Measurements from ENCODE around the gene RHBDD1. TPM values are rescaled to one million over a fixed set of nuclear protein-coding genes. Genes with fewer than 3 reads are reported as not detected.

The RHBDD1 gene
- total and polyA plus RNA-seq, 9 donors: 11.5 to 95.8 (median 49.5) TPM

DNA sequence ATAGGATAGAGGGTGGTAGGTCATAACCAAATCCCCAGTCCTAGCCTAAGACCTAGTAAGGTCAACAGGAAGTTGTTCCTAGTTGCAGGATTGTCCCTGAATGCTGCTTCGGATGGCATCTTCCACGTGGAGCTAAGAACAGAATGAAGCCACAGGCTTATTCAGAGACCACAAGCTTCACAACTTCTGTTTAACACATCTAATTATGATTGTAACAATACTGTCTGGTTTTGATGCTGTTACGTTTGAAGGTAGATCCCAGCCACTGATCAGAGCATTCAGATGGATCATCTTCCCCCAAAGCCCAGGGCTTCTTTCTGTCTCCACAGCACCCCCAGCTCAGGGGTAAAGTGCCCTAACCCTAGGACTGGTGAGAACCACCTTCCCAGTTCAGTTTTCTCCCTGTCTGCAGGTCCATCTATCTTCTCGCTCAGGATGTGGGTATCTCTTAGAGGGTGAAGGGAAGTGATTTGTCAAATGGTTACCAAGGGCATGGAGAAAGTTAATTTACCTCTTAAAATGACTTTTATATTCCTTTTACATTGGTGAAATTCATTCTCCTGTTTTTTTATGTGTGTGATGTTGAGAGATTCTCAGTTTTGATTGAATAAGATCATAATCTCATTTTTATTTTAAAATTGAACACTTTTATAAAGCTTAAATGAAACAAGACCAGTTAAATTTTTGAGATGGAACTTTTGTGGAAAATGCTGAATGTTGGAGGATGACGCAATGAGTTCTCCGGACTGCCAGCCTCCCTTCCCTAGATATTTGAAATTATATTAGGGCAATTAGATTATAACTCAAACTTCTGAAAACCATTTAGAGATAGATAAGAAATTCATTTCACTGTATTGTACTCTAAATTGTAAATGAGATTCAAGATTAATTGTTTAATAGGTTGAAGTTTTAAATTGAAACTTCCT is 66.5 kb downstream of the RHBDD1 start:
- intact Hi-C loops (cut with DNase I): no loop called here
- TF ChIP-seq EP300 (IDR thresholded peaks at IDR 0.05): no peak
- TF ChIP-seq, protein P1, sequence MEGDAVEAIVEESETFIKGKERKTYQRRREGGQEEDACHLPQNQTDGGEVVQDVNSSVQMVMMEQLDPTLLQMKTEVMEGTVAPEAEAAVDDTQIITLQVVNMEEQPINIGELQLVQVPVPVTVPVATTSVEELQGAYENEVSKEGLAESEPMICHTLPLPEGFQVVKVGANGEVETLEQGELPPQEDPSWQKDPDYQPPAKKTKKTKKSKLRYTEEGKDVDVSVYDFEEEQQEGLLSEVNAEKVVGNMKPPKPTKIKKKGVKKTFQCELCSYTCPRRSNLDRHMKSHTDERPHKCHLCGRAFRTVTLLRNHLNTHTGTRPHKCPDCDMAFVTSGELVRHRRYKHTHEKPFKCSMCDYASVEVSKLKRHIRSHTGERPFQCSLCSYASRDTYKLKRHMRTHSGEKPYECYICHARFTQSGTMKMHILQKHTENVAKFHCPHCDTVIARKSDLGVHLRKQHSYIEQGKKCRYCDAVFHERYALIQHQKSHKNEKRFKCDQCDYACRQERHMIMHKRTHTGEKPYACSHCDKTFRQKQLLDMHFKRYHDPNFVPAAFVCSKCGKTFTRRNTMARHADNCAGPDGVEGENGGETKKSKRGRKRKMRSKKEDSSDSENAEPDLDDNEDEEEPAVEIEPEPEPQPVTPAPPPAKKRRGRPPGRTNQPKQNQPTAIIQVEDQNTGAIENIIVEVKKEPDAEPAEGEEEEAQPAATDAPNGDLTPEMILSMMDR (IDR thresholded peaks at IDR 0.05): no peak
- no peaks in the 10 kb centered on the region for H3K27me3 ChIP-seq
- H3K4me3 ChIP-seq: no peak overlapping the region
- no peak for DNase-seq
- WGBS, 3 donors: 92 to 95% (median 94%) methylated on average over 6 of the region's 6 CpGs
- H3K4me1 ChIP-seq (ENCODE audit: insufficient read depth): peaks cover 1% of the 10 kb centered on the region
- H3K9me3 ChIP-seq: no peaks in the 10 kb centered on the region
- H3K27ac ChIP-seq: no peak overlapping the region
- no peaks in the 10 kb centered on the region for H3K36me3 ChIP-seq

DNA sequence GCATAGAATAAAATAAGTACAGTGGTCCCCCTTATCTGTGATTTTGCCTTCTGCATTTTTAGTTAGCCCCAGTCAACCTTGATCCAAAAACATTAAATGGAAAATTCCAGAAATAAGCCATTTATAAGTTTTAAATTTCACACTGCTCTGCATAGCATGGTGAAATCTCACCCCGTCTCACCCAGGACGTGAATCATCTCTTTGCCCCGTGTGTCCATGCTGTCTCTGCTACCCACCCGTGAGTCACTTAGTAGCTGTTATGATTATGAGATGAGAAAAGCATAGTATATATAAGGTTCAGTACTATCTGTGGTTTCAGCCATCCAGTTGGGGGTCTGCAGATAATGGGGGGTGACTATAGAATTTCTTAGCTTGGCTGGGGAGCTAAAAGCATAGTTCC is 67.3 kb downstream of the RHBDD1 start:
- no peak overlapping the region for H3K4me3 ChIP-seq
- H3K27me3 ChIP-seq: no peaks in the 10 kb centered on the region
- no peak overlapping the region for H3K27ac ChIP-seq
- H3K36me3 ChIP-seq: no peaks in the 10 kb centered on the region
- TF ChIP-seq, protein P1 (IDR thresholded peaks at IDR 0.05): no peak
- TF ChIP-seq EP300 (IDR thresholded peaks at IDR 0.05) (no peak), POLR2A (IDR thresholded peaks at IDR 0.05) (no peak)
- no peak for DNase-seq
- WGBS, 3 donors: 87 to 90% (median 88%) methylated on average over 4 of the region's 4 CpGs
- intact Hi-C loops (cut with DNase I): no loop called here
- H3K4me1 ChIP-seq (ENCODE audit: insufficient read depth): peaks cover 5% of the 10 kb centered on the region
- H3K9me3 ChIP-seq: no peaks in the 10 kb centered on the region

DNA sequence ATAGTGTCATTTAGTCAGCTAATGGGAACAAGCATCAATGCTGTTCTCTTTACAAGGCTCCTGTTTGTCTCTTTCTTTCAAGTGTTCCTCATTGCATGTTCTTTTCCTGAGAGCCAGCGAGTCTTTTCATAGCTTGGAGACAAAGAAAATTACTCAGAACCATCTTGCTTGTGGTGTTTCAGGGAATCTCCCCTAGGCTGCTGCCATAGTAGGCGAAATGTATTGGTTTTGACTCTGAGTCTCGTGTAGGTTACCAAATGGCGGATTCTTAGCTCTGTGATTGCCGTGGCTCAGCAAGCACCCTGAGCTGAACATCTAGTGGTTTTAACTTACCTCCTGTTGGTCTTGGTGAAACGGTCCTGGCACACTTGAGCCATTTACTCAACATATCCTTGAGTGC is 68.7 kb downstream of the RHBDD1 start:
- TF ChIP-seq, protein P1 (IDR thresholded peaks at IDR 0.05): no peak
- TF ChIP-seq POLR2A (IDR thresholded peaks at IDR 0.05) (no peak), EP300 (IDR thresholded peaks at IDR 0.05) (no peak)
- WGBS, 3 donors: 93 to 99% (median 94%) methylated on average over 6 of the region's 6 CpGs
- H3K9me3 ChIP-seq: no peaks in the 10 kb centered on the region
- H3K36me3 ChIP-seq: no peaks in the 10 kb centered on the region
- H3K27me3 ChIP-seq: no peaks in the 10 kb centered on the region
- no peak overlapping the region for H3K4me3 ChIP-seq
- H3K27ac ChIP-seq: no peak overlapping the region
- intact Hi-C loops (cut with DNase I): no loop called here
- H3K4me1 ChIP-seq (ENCODE audit: insufficient read depth): peaks cover 9% of the 10 kb centered on the region
- no peak for DNase-seq

DNA sequence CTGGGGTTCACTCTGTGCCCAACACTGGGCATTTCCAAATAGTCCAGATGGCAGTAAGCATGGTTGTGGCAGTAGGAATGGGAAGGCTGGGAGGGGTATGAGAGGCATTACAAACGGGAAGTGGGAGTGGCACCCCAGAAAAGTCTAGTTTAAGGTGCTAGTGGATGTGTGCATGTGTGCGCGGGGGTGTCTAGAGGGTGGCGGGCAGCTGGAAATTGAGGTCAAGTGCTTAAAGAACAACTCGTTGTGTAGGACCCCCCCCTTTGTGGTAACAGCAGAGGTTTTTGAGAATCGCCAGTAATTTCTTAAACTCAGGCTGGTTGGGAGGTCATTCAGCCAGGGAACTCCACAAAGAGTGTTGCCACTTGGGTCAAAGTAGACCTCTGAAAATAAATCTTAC is 69.9 kb downstream of the RHBDD1 start:
- intact Hi-C loops (cut with DNase I): no loop called here
- no peak overlapping the region for H3K27ac ChIP-seq
- no peaks in the 10 kb centered on the region for H3K9me3 ChIP-seq
- TF ChIP-seq EP300 (IDR thresholded peaks at IDR 0.05): no peak
- TF ChIP-seq POLR2A (IDR thresholded peaks at IDR 0.05): no peak
- TF ChIP-seq, protein P1 (IDR thresholded peaks at IDR 0.05): no peak
- 85 to 89% (median 87%) methylated on average over 6 of the region's 6 CpGs for WGBS, 3 donors
- H3K4me3 ChIP-seq: no peak overlapping the region
- no peak for DNase-seq
- no peaks in the 10 kb centered on the region for H3K36me3 ChIP-seq
- peaks cover 9% of the 10 kb centered on the region for H3K4me1 ChIP-seq (ENCODE audit: insufficient read depth)
- no peaks in the 10 kb centered on the region for H3K27me3 ChIP-seq
